Thoracic aorta (tissue), 2 donors: ENCODE data around the gene OR4F15. TPM values are rescaled to one million over a fixed set of nuclear protein-coding genes. Genes with fewer than 3 reads are reported as not detected.
"Not testable (repeated sequence)": the region's sequence is repeated elsewhere in the genome, so short reads cannot be mapped to it uniquely, and the experiment has no call there.

Experiments
- ATAC-seq: fragments of 150-250 bp; one replicate; pipeline ENCODE4 v1.8.0; 2017; ENCODE audit warnings: low read depth; ENCODE audit not compliant: insufficient number of reproducible peaks, low FRiP score
- DNase-seq: peaks from one replicate; pipeline ENCODE4 v3.0.0-alpha.2; 2020; ENCODE audit warnings: low spot score
- H3K27ac ChIP-seq, 2 donors: fragments of 200-600 bp; sonication (generic); 1 replicate in 1 of 2; 2 replicates in 1 of 2; pipeline ENCODE4 v1.5.1; 2016; ENCODE audit warnings: mild to moderate bottlenecking in 2 of 2, moderate library complexity in 2 of 2
- H3K27me3 ChIP-seq: fragments of 200-600 bp; sonication (generic); replicated peaks from 2 replicates; pipeline ENCODE4 v1.6.0; 2016; ENCODE audit warnings: mild to moderate bottlenecking; ENCODE audit not compliant: insufficient read depth
- H3K36me3 ChIP-seq: fragments of 200-600 bp; sonication (generic); one replicate; pipeline ENCODE4 v1.5.1; 2016
- H3K4me1 ChIP-seq, 2 donors: fragments of 200-600 bp; sonication (generic); 1 replicate in 1 of 2; 2 replicates in 1 of 2; pipeline versions ENCODE4 v1.5.1 to v1.6.0; 2016; ENCODE audit warnings: low read depth in 2 of 2, mild to moderate bottlenecking in 1 of 2; ENCODE audit not compliant: control insufficient read depth in 1 of 2
- H3K4me3 ChIP-seq: fragments of 200-600 bp; sonication (generic); 2 replicates; pipeline ENCODE4 v1.5.1; 2016; ENCODE audit warnings: mild to moderate bottlenecking
- H3K9me3 ChIP-seq: fragments of 200-600 bp; sonication (generic); 2 replicates; pipeline ENCODE4 v1.5.1; 2016
- total RNA-seq, 2 donors: library from RNA; depleted of rRNA; stranded (reverse); fragments of >200 nt; gene quantifications; one replicate each; pipeline versions ENCODE4 v1.1.0 to v1.2.3, GENCODE V29; 2016
- TF ChIP-seq, protein P1 (sequence below): fragments of 200-600 bp; sonication (generic); IDR thresholded peaks from one replicate; pipeline ENCODE4 v1.5.1; 2019; ENCODE audit warnings: antibody characterized with exemption

OR4F15 gene
- total RNA-seq, 2 donors from 2014 or later = not detected

DNA sequence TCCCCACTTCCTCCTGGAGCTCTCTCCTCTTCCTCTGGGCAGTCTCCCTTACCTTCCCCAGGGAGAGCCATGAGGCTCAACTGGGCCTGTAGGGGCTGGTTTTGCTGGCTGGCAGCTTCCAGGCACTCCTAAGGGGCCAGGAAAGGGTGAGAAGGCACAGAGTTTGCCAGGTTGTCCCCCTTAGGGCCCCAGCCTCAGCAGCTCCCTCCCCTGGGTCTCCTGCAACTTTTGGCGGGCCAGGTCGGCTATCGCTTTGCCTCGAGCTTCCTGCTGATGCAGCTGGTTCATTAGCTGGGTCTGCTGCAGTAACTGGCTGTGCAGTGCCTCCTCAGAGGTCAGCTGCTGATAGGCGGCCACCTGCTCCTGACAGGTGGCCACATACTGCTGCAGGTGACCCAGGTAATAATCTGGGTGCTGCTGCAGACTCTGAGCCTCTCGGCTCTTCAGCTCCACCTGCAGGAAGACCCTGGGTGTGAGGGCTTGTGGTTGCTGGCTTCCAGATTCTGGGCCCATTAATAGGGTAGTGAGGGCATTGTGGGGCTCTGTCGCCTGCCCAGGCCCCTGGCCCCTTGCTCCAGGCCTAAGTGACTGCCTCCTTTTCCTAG is 38.4 kb upstream of the OR4F15 start:
- TF ChIP-seq, protein P1, sequence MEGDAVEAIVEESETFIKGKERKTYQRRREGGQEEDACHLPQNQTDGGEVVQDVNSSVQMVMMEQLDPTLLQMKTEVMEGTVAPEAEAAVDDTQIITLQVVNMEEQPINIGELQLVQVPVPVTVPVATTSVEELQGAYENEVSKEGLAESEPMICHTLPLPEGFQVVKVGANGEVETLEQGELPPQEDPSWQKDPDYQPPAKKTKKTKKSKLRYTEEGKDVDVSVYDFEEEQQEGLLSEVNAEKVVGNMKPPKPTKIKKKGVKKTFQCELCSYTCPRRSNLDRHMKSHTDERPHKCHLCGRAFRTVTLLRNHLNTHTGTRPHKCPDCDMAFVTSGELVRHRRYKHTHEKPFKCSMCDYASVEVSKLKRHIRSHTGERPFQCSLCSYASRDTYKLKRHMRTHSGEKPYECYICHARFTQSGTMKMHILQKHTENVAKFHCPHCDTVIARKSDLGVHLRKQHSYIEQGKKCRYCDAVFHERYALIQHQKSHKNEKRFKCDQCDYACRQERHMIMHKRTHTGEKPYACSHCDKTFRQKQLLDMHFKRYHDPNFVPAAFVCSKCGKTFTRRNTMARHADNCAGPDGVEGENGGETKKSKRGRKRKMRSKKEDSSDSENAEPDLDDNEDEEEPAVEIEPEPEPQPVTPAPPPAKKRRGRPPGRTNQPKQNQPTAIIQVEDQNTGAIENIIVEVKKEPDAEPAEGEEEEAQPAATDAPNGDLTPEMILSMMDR = no peak
- no peaks in the 10 kb centered on the region for H3K36me3 ChIP-seq
- DNase-seq (no peak), ATAC-seq (no peak)
- H3K4me3 ChIP-seq = no peak overlapping the region
- H3K4me1 ChIP-seq = no peaks in the 10 kb centered on the region
- H3K9me3 ChIP-seq = no peaks in the 10 kb centered on the region
- H3K27me3 ChIP-seq = no peaks in the 10 kb centered on the region
- no peak overlapping the region for H3K27ac ChIP-seq

DNA sequence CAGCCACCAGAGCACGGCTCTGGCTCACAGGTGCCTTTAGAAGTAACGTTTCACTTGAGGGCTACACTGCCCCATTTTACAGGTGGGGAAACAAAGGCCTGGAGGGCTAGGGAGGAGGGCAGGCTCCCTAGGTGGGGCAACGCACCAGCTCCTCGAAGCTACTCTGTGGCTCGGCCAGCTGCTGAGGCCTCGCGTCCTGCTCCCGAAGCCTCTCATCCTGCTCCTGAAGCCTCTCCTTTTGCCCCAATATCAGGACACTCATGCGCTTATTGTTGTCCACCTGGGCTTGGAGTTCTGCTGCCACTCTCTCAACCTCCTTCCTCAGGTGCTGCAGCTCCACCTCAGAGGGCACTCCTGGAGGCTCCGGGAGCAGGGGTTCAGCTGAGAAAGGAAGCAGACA is 36.9 kb upstream of the OR4F15 start:
- H3K27ac ChIP-seq = no peak overlapping the region
- H3K9me3 ChIP-seq = no peaks in the 10 kb centered on the region
- TF ChIP-seq, protein P1 = no peak
- ATAC-seq (no peak), DNase-seq (no peak)
- no peaks in the 10 kb centered on the region for H3K4me1 ChIP-seq
- H3K27me3 ChIP-seq = no peaks in the 10 kb centered on the region
- no peaks in the 10 kb centered on the region for H3K36me3 ChIP-seq
- H3K4me3 ChIP-seq = no peak overlapping the region

DNA sequence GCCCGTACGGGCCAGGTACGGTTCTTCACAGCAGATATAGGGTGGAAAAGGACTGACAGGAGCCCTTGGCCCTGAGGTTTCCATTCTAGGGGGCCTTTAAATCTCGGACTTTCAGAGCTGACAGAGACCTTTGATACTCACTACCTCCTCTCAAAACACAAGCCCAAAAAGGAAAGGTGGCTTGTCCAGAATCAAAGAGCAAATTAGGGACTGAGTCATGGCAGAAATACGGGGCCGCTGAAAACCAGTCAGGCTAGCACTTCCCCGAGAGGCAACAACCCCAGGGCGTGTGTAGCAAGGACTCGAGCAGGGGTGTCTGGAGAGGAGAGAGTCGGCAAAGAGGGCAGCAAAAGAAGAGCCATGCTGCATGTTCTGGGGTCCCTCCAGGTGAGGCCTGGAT is 33.4 kb upstream of the OR4F15 start:
- H3K36me3 ChIP-seq, H3K27me3 ChIP-seq, H3K4me1 ChIP-seq, H3K4me3 ChIP-seq, H3K27ac ChIP-seq, ATAC-seq, DNase-seq, H3K9me3 ChIP-seq: not testable (repeated sequence)

DNA sequence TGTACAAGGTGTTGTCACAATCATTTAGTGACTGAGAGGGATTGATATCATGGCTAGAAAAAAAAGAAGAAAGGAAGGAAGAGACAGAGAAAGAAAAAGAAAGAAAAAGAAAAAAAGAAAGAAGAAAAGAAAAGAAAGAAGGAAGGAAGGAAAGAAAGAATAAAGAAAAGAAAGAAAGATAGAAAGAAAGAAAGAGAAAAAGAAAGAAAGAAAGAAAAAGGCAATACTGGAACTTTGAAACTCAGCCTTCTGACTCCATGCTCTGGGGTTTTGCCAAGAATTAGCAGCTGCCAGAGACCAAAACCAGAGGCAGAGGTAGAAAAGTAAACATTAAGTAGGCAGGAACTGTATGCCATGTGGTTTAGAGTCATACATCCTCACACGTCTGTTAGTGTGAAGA is 31.8 kb upstream of the OR4F15 start:
- not testable (repeated sequence) for H3K4me3 ChIP-seq, DNase-seq, H3K27me3 ChIP-seq, H3K9me3 ChIP-seq, ATAC-seq, H3K27ac ChIP-seq, H3K36me3 ChIP-seq, H3K4me1 ChIP-seq

DNA sequence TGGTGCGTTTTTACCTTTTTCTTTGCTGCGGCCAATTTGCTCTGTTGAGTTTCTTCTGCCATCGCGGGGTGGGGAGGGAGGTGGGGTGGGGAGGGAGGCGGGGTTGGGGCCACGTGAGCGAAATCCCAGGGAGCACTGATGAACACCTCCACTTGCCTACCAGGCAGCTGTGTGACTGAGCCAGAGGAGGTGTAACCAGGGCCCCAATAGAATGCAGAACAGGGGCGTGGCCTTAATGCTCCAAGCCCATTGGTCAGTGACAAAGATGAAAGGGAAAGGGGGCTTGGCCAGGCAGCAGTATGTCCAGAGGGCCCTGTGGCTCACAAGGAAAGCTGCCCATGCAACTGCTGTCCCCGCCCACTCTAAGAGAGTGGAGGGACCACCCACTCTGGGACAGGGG is 30.1 kb upstream of the OR4F15 start:
- Histone ChIP-seq H3K27me3 (no peaks in the 10 kb centered on the region), H3K4me1 (no peaks in the 10 kb centered on the region), H3K36me3 (no peaks in the 10 kb centered on the region), H3K9me3 (no peaks in the 10 kb centered on the region), H3K27ac (no peak overlapping the region), H3K4me3 (no peak overlapping the region)
- TF ChIP-seq, protein P1 = no peak
- DNase-seq (no peak), ATAC-seq (no peak)

DNA sequence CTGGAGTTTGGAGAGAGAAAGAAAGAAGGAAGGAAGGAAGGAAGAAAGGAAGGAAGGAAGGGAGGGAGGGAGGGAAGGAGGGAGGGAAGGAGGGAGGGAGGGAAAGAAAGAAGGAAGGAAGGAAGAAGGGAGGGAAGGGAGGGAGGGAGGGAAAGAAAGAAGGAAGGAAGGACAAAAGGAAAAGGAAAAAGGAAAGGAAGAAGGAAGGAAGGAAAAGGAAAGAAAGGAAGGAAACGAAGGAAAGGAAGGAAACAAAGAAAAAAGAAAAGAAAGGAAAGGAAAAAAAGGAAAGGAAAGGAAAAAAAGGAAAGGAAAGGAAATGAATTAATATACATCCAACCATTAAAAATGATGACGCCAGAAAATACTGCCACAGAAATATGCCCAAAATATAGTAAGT is 27.4 kb upstream of the OR4F15 start:
- Histone ChIP-seq H3K36me3 (no peaks in the 10 kb centered on the region), H3K27ac (no peak overlapping the region), H3K4me3 (no peak overlapping the region), H3K4me1 (no peaks in the 10 kb centered on the region), H3K9me3 (no peaks in the 10 kb centered on the region), H3K27me3 (no peaks in the 10 kb centered on the region)
- no peak for DNase-seq
- ATAC-seq = no peak
- TF ChIP-seq, protein P1 = no peak

DNA sequence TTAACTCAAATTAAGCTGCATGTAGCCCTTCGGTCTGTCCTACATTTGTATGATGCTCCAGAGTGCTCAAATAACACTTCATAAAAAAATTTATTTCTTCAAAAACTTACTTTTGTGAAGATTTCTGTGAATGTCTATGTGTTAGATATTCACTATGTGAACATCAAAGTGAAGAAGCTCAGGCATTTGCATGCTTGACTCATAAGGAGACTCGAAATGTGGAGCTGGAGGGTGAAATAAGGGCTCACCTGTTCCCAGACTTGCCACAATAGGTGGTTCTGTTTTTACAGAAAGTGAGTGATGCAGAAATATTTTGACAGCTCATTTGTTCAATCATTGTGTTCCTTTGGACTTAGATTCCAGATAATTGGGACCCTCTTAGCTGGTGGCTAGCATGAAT is 25.6 kb upstream of the OR4F15 start:
- not testable (repeated sequence) for H3K27ac ChIP-seq, H3K4me1 ChIP-seq, ATAC-seq, H3K36me3 ChIP-seq, H3K27me3 ChIP-seq, H3K9me3 ChIP-seq, DNase-seq, H3K4me3 ChIP-seq

DNA sequence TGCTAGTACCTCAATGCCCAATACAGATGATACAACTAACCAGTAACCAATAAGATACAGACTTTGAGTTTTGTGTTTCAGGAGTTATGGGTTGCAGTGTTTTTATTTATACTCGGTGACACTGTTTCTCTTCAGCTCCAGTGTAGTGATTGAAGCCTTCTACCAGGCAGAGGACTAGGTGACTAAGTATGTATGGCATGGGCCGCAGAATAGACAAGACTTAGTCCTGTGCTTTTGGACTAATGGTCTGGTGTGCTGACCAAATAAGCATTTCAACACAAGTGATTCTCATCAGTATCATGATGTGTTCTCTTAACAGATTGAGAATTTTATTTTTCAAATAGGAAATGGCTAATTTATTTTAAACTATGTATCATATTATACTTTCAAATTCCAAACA is 24.0 kb upstream of the OR4F15 start:
- H3K27ac ChIP-seq, H3K36me3 ChIP-seq, ATAC-seq, H3K27me3 ChIP-seq, H3K4me1 ChIP-seq, H3K9me3 ChIP-seq, DNase-seq, H3K4me3 ChIP-seq: not testable (repeated sequence)

DNA sequence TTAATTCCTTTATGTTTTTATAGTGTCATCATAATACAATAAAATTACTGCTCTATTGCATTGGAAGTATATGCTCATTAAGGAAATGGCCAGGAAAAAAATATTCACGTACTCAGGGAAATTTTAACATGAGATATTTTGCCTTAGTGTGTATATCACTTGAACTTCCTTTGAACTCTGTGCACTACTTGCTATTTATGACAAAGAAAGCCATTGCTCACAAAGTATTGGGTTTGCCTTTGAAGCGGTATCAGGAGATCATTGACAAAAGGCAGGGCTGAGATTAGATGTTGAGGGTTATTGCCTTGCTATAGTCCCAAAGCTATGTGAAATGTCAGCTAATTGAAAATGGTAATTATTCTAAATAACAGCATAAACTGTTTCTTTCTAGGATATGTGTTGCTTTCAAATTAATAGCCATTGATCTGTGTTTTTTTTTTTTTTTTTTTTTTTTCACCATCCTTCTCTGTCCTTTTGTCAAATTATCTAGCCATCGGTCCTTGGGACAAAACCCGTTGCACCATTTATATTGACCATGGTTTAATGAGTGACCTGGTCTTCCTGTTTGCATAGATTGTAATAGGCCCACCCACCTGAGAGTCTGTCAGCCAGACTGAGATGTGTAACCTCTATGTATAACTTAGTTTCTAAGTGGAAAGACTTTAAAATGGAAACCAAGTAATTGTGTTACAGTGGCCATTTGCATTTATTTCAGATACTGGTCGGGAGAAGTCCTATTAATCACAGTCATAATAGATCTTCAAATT is 23.3 kb upstream of the OR4F15 start:
- H3K4me1 ChIP-seq, ATAC-seq, H3K36me3 ChIP-seq, DNase-seq, H3K4me3 ChIP-seq, H3K27me3 ChIP-seq, H3K27ac ChIP-seq, H3K9me3 ChIP-seq: not testable (repeated sequence)
